Activated T-cell treated with anti-CD3 and anti-CD28 coated beads, Interleukin-2, amount 50 U/mL, for 24 hours (primary cell): ENCODE results near the gene EBP.

Experiments
- DNase-seq: peaks from one replicate; pipeline ENCODE4 v3.0.0-alpha.2; 2020
- H3K27ac Mint-ChIP-seq: 2 replicates; pipeline ENCODE4 v1.8.0; 2020; ENCODE audit warnings: mild to moderate bottlenecking, mixed read lengths
- H3K27me3 Mint-ChIP-seq: 2 replicates; pipeline ENCODE4 v1.8.0; 2020; ENCODE audit warnings: mixed read lengths
- H3K36me3 Mint-ChIP-seq: 2 replicates; pipeline ENCODE4 v1.8.0; 2020; ENCODE audit warnings: low read depth, mixed read lengths
- H3K4me1 Mint-ChIP-seq: 2 replicates; pipeline ENCODE4 v1.8.0; 2020; ENCODE audit warnings: low read depth, mixed read lengths
- H3K4me3 Mint-ChIP-seq: 2 replicates; pipeline ENCODE4 v1.8.0; 2020; ENCODE audit warnings: mild to moderate bottlenecking, moderate library complexity, mixed read lengths
- H3K9me3 Mint-ChIP-seq: 2 replicates; pipeline ENCODE4 v1.8.0; 2020; ENCODE audit warnings: mixed read lengths

Gene EBP

GRCh38 chrX:48482526-48482925 lies 39.1 kb upstream of the EBP start:
- peak overlapping the region; percentile 37 for H3K27ac Mint-ChIP-seq
- peaks cover 18% of the 10 kb centered on the region for H3K4me1 Mint-ChIP-seq
- peaks cover 81% of the 10 kb centered on the region for H3K36me3 Mint-ChIP-seq
- DNase-seq: no peak
- H3K4me3 Mint-ChIP-seq: no peak overlapping the region
- H3K9me3 Mint-ChIP-seq: no peaks in the 10 kb centered on the region
- H3K27me3 Mint-ChIP-seq: peaks cover 12% of the 10 kb centered on the region

GRCh38 chrX:48487362-48487798 lies 34.2 kb upstream of the EBP start:
- no peak for DNase-seq
- no peaks in the 10 kb centered on the region for H3K4me1 Mint-ChIP-seq
- peak overlapping the region; percentile 37 for H3K27ac Mint-ChIP-seq
- no peak overlapping the region for H3K4me3 Mint-ChIP-seq
- H3K27me3 Mint-ChIP-seq: peaks cover 14% of the 10 kb centered on the region
- H3K9me3 Mint-ChIP-seq: no peaks in the 10 kb centered on the region
- H3K36me3 Mint-ChIP-seq: peaks cover 38% of the 10 kb centered on the region

- Mint-ChIP-seq H3K36me3 (peaks cover 31% of the 10 kb centered on the region), H3K27me3 (peaks cover 14% of the 10 kb centered on the region), H3K9me3 (no peaks in the 10 kb centered on the region), H3K27ac (no peak overlapping the region), H3K4me3 (no peak overlapping the region), H3K4me1 (no peaks in the 10 kb centered on the region)
- no peak for DNase-seq
Measured at GRCh38 chrX:48488034-48488433, 33.6 kb upstream of the EBP start.

- no peak overlapping the region for H3K4me3 Mint-ChIP-seq
- no peak for DNase-seq
Measured at GRCh38 chrX:48489296-48489695, 32.3 kb upstream of the EBP start.

GRCh38 chrX:48489892-48490291 lies 31.7 kb upstream of the EBP start:
- peaks cover 17% of the 10 kb centered on the region for H3K36me3 Mint-ChIP-seq
- H3K27ac Mint-ChIP-seq: no peak overlapping the region

More at GRCh38 chrX:48489296-48489695, 32.3 kb upstream of the EBP start:
- Mint-ChIP-seq H3K36me3 (peaks cover 23% of the 10 kb centered on the region), H3K27me3 (peaks cover 14% of the 10 kb centered on the region), H3K9me3 (no peaks in the 10 kb centered on the region), H3K27ac (no peak overlapping the region), H3K4me1 (no peaks in the 10 kb centered on the region)

GRCh38 chrX:48490661-48491060 lies 30.9 kb upstream of the EBP start:
- H3K9me3 Mint-ChIP-seq: no peaks in the 10 kb centered on the region
- peaks cover 11% of the 10 kb centered on the region for H3K36me3 Mint-ChIP-seq
- no peak overlapping the region for H3K27ac Mint-ChIP-seq
- peaks cover 17% of the 10 kb centered on the region for H3K27me3 Mint-ChIP-seq
- H3K4me3 Mint-ChIP-seq: no peak overlapping the region
- H3K4me1 Mint-ChIP-seq: no peaks in the 10 kb centered on the region
- no peak for DNase-seq

More at GRCh38 chrX:48489892-48490291, 31.7 kb upstream of the EBP start:
- no peaks in the 10 kb centered on the region for H3K9me3 Mint-ChIP-seq
- no peaks in the 10 kb centered on the region for H3K4me1 Mint-ChIP-seq
- H3K27me3 Mint-ChIP-seq: peaks cover 14% of the 10 kb centered on the region
- H3K4me3 Mint-ChIP-seq: no peak overlapping the region
- no peak for DNase-seq

- H3K4me3 Mint-ChIP-seq: no peak overlapping the region
- no peaks in the 10 kb centered on the region for H3K4me1 Mint-ChIP-seq
- DNase-seq: no peak
- H3K27ac Mint-ChIP-seq: no peak overlapping the region
- peaks cover 21% of the 10 kb centered on the region for H3K27me3 Mint-ChIP-seq
- peaks cover 7% of the 10 kb centered on the region for H3K36me3 Mint-ChIP-seq
- no peaks in the 10 kb centered on the region for H3K9me3 Mint-ChIP-seq
Measured at GRCh38 chrX:48491809-48492208, 29.8 kb upstream of the EBP start.

GRCh38 chrX:48492293-48492910 lies 29.2 kb upstream of the EBP start:
- no peak for DNase-seq
- H3K4me1 Mint-ChIP-seq: no peaks in the 10 kb centered on the region
- no peak overlapping the region for H3K27ac Mint-ChIP-seq
- H3K9me3 Mint-ChIP-seq: no peaks in the 10 kb centered on the region
- no peak overlapping the region for H3K4me3 Mint-ChIP-seq
- peaks cover 3% of the 10 kb centered on the region for H3K36me3 Mint-ChIP-seq
- peaks cover 19% of the 10 kb centered on the region for H3K27me3 Mint-ChIP-seq

GRCh38 chrX:48493890-48494364 lies 27.7 kb upstream of the EBP start:
- no peak overlapping the region for H3K4me3 Mint-ChIP-seq
- DNase-seq: no peak
- peaks cover 21% of the 10 kb centered on the region for H3K27me3 Mint-ChIP-seq
- no peaks in the 10 kb centered on the region for H3K4me1 Mint-ChIP-seq
- no peaks in the 10 kb centered on the region for H3K9me3 Mint-ChIP-seq
- no peak overlapping the region for H3K27ac Mint-ChIP-seq
- H3K36me3 Mint-ChIP-seq: no peaks in the 10 kb centered on the region

GRCh38 chrX:48496660-48497059 lies 24.9 kb upstream of the EBP start:
- Mint-ChIP-seq H3K27me3 (peaks cover 29% of the 10 kb centered on the region), H3K4me3 (no peak overlapping the region), H3K27ac (no peak overlapping the region), H3K4me1 (no peaks in the 10 kb centered on the region), H3K36me3 (no peaks in the 10 kb centered on the region), H3K9me3 (no peaks in the 10 kb centered on the region)
- DNase-seq: no peak

GRCh38 chrX:48497871-48498270 lies 23.7 kb upstream of the EBP start:
- H3K4me3 Mint-ChIP-seq: no peak overlapping the region
- H3K4me1 Mint-ChIP-seq: no peaks in the 10 kb centered on the region
- H3K36me3 Mint-ChIP-seq: no peaks in the 10 kb centered on the region
- H3K27me3 Mint-ChIP-seq: peaks cover 32% of the 10 kb centered on the region
- H3K9me3 Mint-ChIP-seq: no peaks in the 10 kb centered on the region
- DNase-seq: no peak
- H3K27ac Mint-ChIP-seq: no peak overlapping the region

GRCh38 chrX:48498374-48498809 lies 23.2 kb upstream of the EBP start:
- no peak for DNase-seq
- H3K27ac Mint-ChIP-seq: no peak overlapping the region

GRCh38 chrX:48504261-48504660 lies 17.3 kb upstream of the EBP start:
- no peak overlapping the region for H3K4me3 Mint-ChIP-seq
- H3K9me3 Mint-ChIP-seq: no peaks in the 10 kb centered on the region
- peaks cover 23% of the 10 kb centered on the region for H3K27me3 Mint-ChIP-seq
- H3K36me3 Mint-ChIP-seq: peaks cover 2% of the 10 kb centered on the region
- H3K27ac Mint-ChIP-seq: no peak overlapping the region
- no peak for DNase-seq
- peaks cover 7% of the 10 kb centered on the region for H3K4me1 Mint-ChIP-seq

More at GRCh38 chrX:48498374-48498809, 23.2 kb upstream of the EBP start:
- H3K9me3 Mint-ChIP-seq: no peaks in the 10 kb centered on the region
- no peak overlapping the region for H3K4me3 Mint-ChIP-seq
- peaks cover 36% of the 10 kb centered on the region for H3K27me3 Mint-ChIP-seq
- H3K4me1 Mint-ChIP-seq: no peaks in the 10 kb centered on the region
- no peaks in the 10 kb centered on the region for H3K36me3 Mint-ChIP-seq

- no peak for DNase-seq
- no peak overlapping the region for H3K4me3 Mint-ChIP-seq
- H3K27me3 Mint-ChIP-seq: peaks cover 23% of the 10 kb centered on the region
- peaks cover 4% of the 10 kb centered on the region for H3K36me3 Mint-ChIP-seq
- H3K4me1 Mint-ChIP-seq: peaks cover 17% of the 10 kb centered on the region
- H3K9me3 Mint-ChIP-seq: no peaks in the 10 kb centered on the region
- no peak overlapping the region for H3K27ac Mint-ChIP-seq
Measured at GRCh38 chrX:48505481-48505880, 16.1 kb upstream of the EBP start.

GRCh38 chrX:48507246-48507645 lies 14.4 kb upstream of the EBP start:
- Mint-ChIP-seq H3K4me3 (no peak overlapping the region), H3K4me1 (peaks cover 19% of the 10 kb centered on the region), H3K27ac (no peak overlapping the region), H3K27me3 (peaks cover 19% of the 10 kb centered on the region), H3K36me3 (peaks cover 4% of the 10 kb centered on the region), H3K9me3 (no peaks in the 10 kb centered on the region)
- DNase-seq: no peak
